Endothelial cell of umbilical vein (primary cell): ENCODE measurements around the gene JARID2. TPM values are rescaled to one million over a fixed set of nuclear protein-coding genes. Genes with fewer than 3 reads are reported as not detected.

Experiments used
- BruUV-seq: library from RNA; stranded (reverse); fragments of 400-500 nt; replicated peaks from 2 replicates; lab custom pipeline; 2021; lab: Mats Ljungman, UMichigan
- CTCF ChIA-PET: fragments of 300-600, 350-600 bp; sonication (Branson Sonifier 250); formaldehyde crosslinking; loops from one replicate; lab custom pipeline; 2021; ENCODE audit warnings: antibody characterized with exemption, inconsistent platforms; lab: Charles Lee
- POLR2A ChIA-PET: fragments of 300-600, 350-600 bp; sonication (Branson Sonifier 250); formaldehyde crosslinking; loops from one replicate; lab custom pipeline; 2021; ENCODE audit warnings: antibody characterized with exemption, inconsistent platforms; lab: Charles Lee
- DNase-seq: peaks from one replicate; pipeline ENCODE4 v3.0.0-alpha.2; 2011; ENCODE audit warnings: low read depth, low spot score
- FAIRE-seq: peaks from 2 replicates; lab custom pipeline; 2011; peaks lifted over from hg19 to GRCh38; lab: Jason Lieb, UNC
- H2AFZ ChIP-seq: 2 replicates; pipeline ENCODE4 v1.6.0; 2012; ENCODE audit warnings: low read depth, low read length, control low read depth, inconsistent platforms
- H3K27ac ChIP-seq: 2 replicates; pipeline ENCODE4 v1.5.1; 2011; ENCODE audit warnings: low read depth, mild to moderate bottlenecking, control low read depth, low read length, moderate library complexity; ENCODE audit not compliant: insufficient read depth
- H3K27me3 ChIP-seq, 2 experiments: 2 replicates each; pipeline versions ENCODE4 v1.6.0 to v1.6.1; 2011; ENCODE audit warnings: low read length in 2 of 2, mixed read lengths in 1 of 2; ENCODE audit not compliant: control insufficient read depth in 2 of 2, insufficient read depth in 2 of 2
- H3K36me3 ChIP-seq, 2 experiments: 2 replicates in 1 of 2; 3 replicates in 1 of 2; pipeline ENCODE4 v1.5.1; 2011; ENCODE audit warnings: low read length in 2 of 2, mild to moderate bottlenecking in 1 of 2, moderate library complexity in 1 of 2; ENCODE audit not compliant: control insufficient read depth in 2 of 2, insufficient read depth in 2 of 2; ENCODE audit errors: extremely low read depth in 1 of 2
- H3K4me1 ChIP-seq: 3 replicates; pipeline ENCODE4 v1.5.1; 2011; ENCODE audit warnings: mild to moderate bottlenecking, low read length; ENCODE audit not compliant: control insufficient read depth, insufficient read depth; ENCODE audit errors: extremely low read depth
- H3K4me2 ChIP-seq: 2 replicates; pipeline ENCODE4 v1.6.1; 2011; ENCODE audit warnings: low read length, control low read depth, mixed read lengths; ENCODE audit not compliant: insufficient read depth
- H3K4me3 ChIP-seq, 3 experiments: fragments of 200-600 bp in 1 of 3; sonication (generic), shearing (Covaris generic) in 1 of 3; replicated peaks in 1 of 3; 2 replicates each; pipeline ENCODE4 v1.5.1; 2011 to 2016; ENCODE audit warnings: control low read depth in 3 of 3, low read length in 3 of 3, mild to moderate bottlenecking in 2 of 3, inconsistent platforms in 1 of 3, low read depth in 1 of 3, moderate library complexity in 1 of 3; ENCODE audit not compliant: insufficient read depth in 1 of 3
- H3K79me2 ChIP-seq: 2 replicates; pipeline ENCODE4 v1.6.0; 2012; ENCODE audit warnings: low read length, inconsistent platforms; ENCODE audit not compliant: control insufficient read depth, insufficient read depth
- H3K9ac ChIP-seq: replicated peaks from 2 replicates; pipeline ENCODE3; 2011; ENCODE audit warnings: low read length, control low read depth; ENCODE audit not compliant: insufficient read depth; ENCODE audit errors: extremely low read depth
- H3K9me1 ChIP-seq: replicated peaks from 3 replicates; pipeline ENCODE4 v1.6.0; 2011; ENCODE audit warnings: mild to moderate bottlenecking, low read length; ENCODE audit not compliant: control insufficient read depth, insufficient read depth; ENCODE audit errors: extremely low read depth
- H3K9me3 ChIP-seq: replicated peaks from 2 replicates; pipeline ENCODE4 v1.5.1; 2012; ENCODE audit warnings: low read length, inconsistent platforms; ENCODE audit not compliant: control insufficient read depth, insufficient read depth
- H4K20me1 ChIP-seq: replicated peaks from 2 replicates; pipeline ENCODE3; 2011; ENCODE audit warnings: mild to moderate bottlenecking, low read length; ENCODE audit not compliant: control insufficient read depth, insufficient read depth; ENCODE audit errors: extremely low read depth
- CTCF ChIP-seq, 2 donors: IDR thresholded peaks; 1 replicate in 1 of 2; 2 replicates in 1 of 2; pipeline ENCODE4 v1.5.1; 2011; ENCODE audit warnings: low read length in 2 of 2, mild to moderate bottlenecking in 2 of 2, moderate library complexity in 2 of 2, control low read depth in 1 of 2, inconsistent platforms in 1 of 2, low read depth in 1 of 2; ENCODE audit not compliant: insufficient read depth in 1 of 2; ENCODE audit errors: extremely low read depth in 1 of 2
- EZH2 ChIP-seq: IDR thresholded peaks from 2 replicates; pipeline ENCODE4 v1.6.1; 2012; ENCODE audit warnings: borderline replicate concordance, low read depth, mild to moderate bottlenecking, moderate library complexity, low read length, inconsistent platforms; ENCODE audit not compliant: severe bottlenecking
- FOS ChIP-seq: IDR thresholded peaks from 2 replicates; pipeline ENCODE4 v1.6.1; 2011; ENCODE audit warnings: mild to moderate bottlenecking, low read length, moderate library complexity, borderline replicate concordance; ENCODE audit not compliant: insufficient read depth
- GATA2 ChIP-seq: IDR thresholded peaks from 2 replicates; pipeline ENCODE4 v1.7.0; 2011; ENCODE audit warnings: low read depth, mild to moderate bottlenecking, moderate library complexity, mixed read lengths, low read length; ENCODE audit not compliant: insufficient read length, insufficient read depth
- JUN ChIP-seq: IDR thresholded peaks from 2 replicates; pipeline ENCODE4 v1.6.1; 2011; ENCODE audit warnings: borderline replicate concordance, low read depth; ENCODE audit not compliant: insufficient read length, insufficient read depth
- MAX ChIP-seq: IDR thresholded peaks from 2 replicates; pipeline ENCODE4 v1.6.1; 2011; ENCODE audit not compliant: insufficient read depth, insufficient read length
- MYC ChIP-seq: IDR thresholded peaks from one replicate; pipeline ENCODE4 v1.6.1; 2011; ENCODE audit warnings: mild to moderate bottlenecking, low read depth, low read length
- POLR2A ChIP-seq: IDR thresholded peaks from 2 replicates; pipeline ENCODE4 v1.6.1; 2012; ENCODE audit warnings: low read depth, mild to moderate bottlenecking, control low read depth, low read length
- POLR2AphosphoS5 ChIP-seq: IDR thresholded peaks from 2 replicates; pipeline ENCODE4 v1.6.1; 2012; ENCODE audit warnings: low read depth, mild to moderate bottlenecking, control low read depth, low read length, moderate library complexity; ENCODE audit not compliant: insufficient read depth
- dilution Hi-C: fragments of 300-500 bp; cut with MboI; formaldehyde crosslinking; loops from one replicate; pipeline ENCODE4 v1.15.0; 2019; ENCODE audit warnings: low sequenced_read_pairs; ENCODE audit not compliant: extremely low pct_ligation_motif_present
- intact Hi-C: fragments of 100-400 bp; cut with micrococcal nuclease; formaldehyde crosslinking; loops from one replicate; pipeline ENCODE4 v1.10.0; 2022
- polyA plus RNA-seq, 4 experiments: library from polyadenylated mRNA; depleted of rRNA in 3 of 4; stranded (reverse) in 3 of 4; unstranded in 1 of 4; fragments of >200 nt; gene quantifications; 2 replicates each; pipeline versions ENCODE4 v1.2.1 to v1.2.3, GENCODE V29; 2011 to 2012; ENCODE audit warnings: missing spikeins in 1 of 4
- total RNA-seq: library from RNA; stranded (reverse); gene quantifications from 2 replicates; pipeline ENCODE4 v1.2.3, GENCODE V29; 2021

JARID2 gene
- total and polyA plus RNA-seq, 2 donors (not counting 3 experiments of a cell fraction or from before 2014, with no cell fraction given): 2.9 to 10.6 TPM

GRCh38 chr6:15474196-15474595 lies 228.3 kb downstream of the JARID2 start:
- peaks cover 7% of the 10 kb centered on the region for H3K4me1 ChIP-seq
- H3K27me3 ChIP-seq: no peaks in the 10 kb centered on the region
- intact Hi-C loops: no loop called here
- H3K36me3 ChIP-seq: no peaks in the 10 kb centered on the region
- FAIRE-seq: no peak
- no peak overlapping the region for H3K9ac ChIP-seq
- ChIA-PET POLR2A (interaction anchor here (0.6 kb wide), 2 partner anchors 11 to 1345 kb away, joined by 3 read pairs; no protein-coding TSS in a partner anchor), CTCF (interaction anchor here (0.8 to 3.6 kb wide), 5 partner anchors 11 to 151 kb away, joined by 3 to 16 read pairs (median 3); no protein-coding TSS in a partner anchor)
- dilution Hi-C loops: no loop called here
- no peak overlapping the region for H3K4me3 ChIP-seq
- H3K9me3 ChIP-seq: no peaks in the 10 kb centered on the region
- no TSS peak for BruUV-seq
- no peaks in the 10 kb centered on the region for H3K9me1 ChIP-seq
- TF ChIP-seq JUN (no peak), MAX (no peak), CTCF (IDR thresholded peaks at IDR 0.05; ENCODE audit: extremely low read depth in 1 of 2, insufficient read depth in 1 of 2, low read depth in 1 of 2, low read length in 2 of 2) (no peak), POLR2A (no peak), POLR2AphosphoS5 (no peak), FOS (no peak), GATA2 (no peak), MYC (no peak), EZH2 (no peak)
- H2AFZ ChIP-seq: no peak overlapping the region
- no peak for DNase-seq
- no peaks in the 10 kb centered on the region for H3K79me2 ChIP-seq
- no peaks in the 10 kb centered on the region for H4K20me1 ChIP-seq
- H3K4me2 ChIP-seq: no peak overlapping the region
- H3K27ac ChIP-seq: no peak overlapping the region
